Upper lobe of left lung (tissue), 4 donors: Measurements from ENCODE around the gene PRR15.

ENCODE experiments used
- CTCF ChIP-seq, 6 experiments: fragments of 450-650 bp in 4 of 6; fragments of 200-600 bp in 2 of 6; sonication (generic) in 2 of 6; IDR thresholded peaks; one replicate each; pipeline ENCODE4 v1.5.1; 2016 to 2019; ENCODE audit warnings: antibody characterized with exemption in 6 of 6
- EP300 ChIP-seq, 4 donors: sonication (generic); formaldehyde crosslinking; IDR thresholded peaks; one replicate each; pipeline ENCODE4 v1.5.1; 2017; ENCODE audit warnings: antibody characterized with exemption in 4 of 4, control low read depth in 2 of 4

GRCh38 chr7:29600661-29601060 lies 37.0 kb downstream of the PRR15 start:
- TF ChIP-seq CTCF (IDR thresholded peaks at IDR 0.05), result no peak
- no peak for TF ChIP-seq EP300 (IDR thresholded peaks at IDR 0.05)
